Lung (tissue), 12 donors: ENCODE data around the gene MKLN1. TPM values are rescaled to one million over a fixed set of nuclear protein-coding genes. Genes with fewer than 3 reads are reported as not detected.

Source experiments
- ATAC-seq: fragments of 200-7000 bp; cut with Tn5 transposase; one replicate; pipeline ENCODE4 v1.9.1; 2020; ENCODE audit warnings: moderate number of reproducible peaks; ENCODE audit not compliant: insufficient read depth, low FRiP score
- DNase-seq, 3 donors: peaks; one replicate each; pipeline ENCODE4 v3.0.0-alpha.2; 2013 to 2017
- H3K27ac ChIP-seq, 2 donors: one replicate each; pipeline ENCODE4 v1.5.1; 2013; ENCODE audit warnings: mild to moderate bottlenecking in 2 of 2, moderate library complexity in 2 of 2, control low read depth in 1 of 2, inconsistent platforms in 1 of 2, low read depth in 1 of 2, low read length in 1 of 2
- H3K27me3 ChIP-seq, 3 donors: one replicate each; pipeline ENCODE4 v1.5.1; 2013; ENCODE audit warnings: low read length in 2 of 3; ENCODE audit not compliant: control insufficient read depth in 3 of 3, insufficient read depth in 3 of 3
- H3K36me3 ChIP-seq, 4 donors: one replicate each; pipeline ENCODE4 v1.5.1; 2013; ENCODE audit warnings: low read length in 4 of 4, mild to moderate bottlenecking in 1 of 4, moderate library complexity in 1 of 4; ENCODE audit not compliant: control insufficient read depth in 4 of 4, insufficient read depth in 4 of 4
- H3K4me1 ChIP-seq, 5 donors: one replicate each; pipeline ENCODE4 v1.5.1; 2013; ENCODE audit warnings: low read length in 5 of 5, mild to moderate bottlenecking in 2 of 5, moderate library complexity in 1 of 5; ENCODE audit not compliant: control insufficient read depth in 5 of 5, insufficient read depth in 5 of 5
- H3K4me3 ChIP-seq: one replicate; pipeline ENCODE4 v1.5.1; 2013; ENCODE audit warnings: mild to moderate bottlenecking, control low read depth, moderate library complexity
- H3K9ac ChIP-seq, 2 donors: one replicate each; pipeline ENCODE4 v1.5.1; 2013; ENCODE audit warnings: low read length in 2 of 2, control low read depth in 1 of 2; ENCODE audit not compliant: insufficient read depth in 1 of 2
- H3K9me3 ChIP-seq, 4 donors: one replicate each; pipeline ENCODE4 v1.5.1; 2013; ENCODE audit warnings: low read length in 3 of 4, mild to moderate bottlenecking in 1 of 4, moderate library complexity in 1 of 4; ENCODE audit not compliant: control insufficient read depth in 4 of 4, insufficient read depth in 3 of 4
- CTCF ChIP-seq: IDR thresholded peaks from 2 replicates; pipeline ENCODE4 v1.5.1; 2012; ENCODE audit warnings: mild to moderate bottlenecking; ENCODE audit errors: control extremely low read depth, extremely low read depth
- WGBS, 2 donors: extraction: QIAGEN DNeasy Blood & Tissue Kit; methylation state at CpG; one replicate each; pipeline ENCODE4 v1.1.7; 2013; 5-methylcytosine and 5-hydroxymethylcytosine counted together
- polyA plus RNA-seq, 2 donors: library from polyadenylated mRNA; stranded (reverse); fragments of 200-250 nt; gene quantifications; one replicate each; pipeline ENCODE4 v1.2.1, GENCODE V29; 2013
- total RNA-seq, 2 donors: library from RNA; depleted of rRNA in 1 of 2; stranded (reverse); fragments of >200 nt in 1 of 2; gene quantifications; one replicate each; pipeline ENCODE4 v1.2.1, GENCODE V29; 2014 to 2021
- donor health status: control.
- donor health status: control.
- donor health status: Bipolar disorder and iron deficiency.
- donor health status: healthy.
- donor health status: DM: yes; HTN: yes; CAD: no.

The MKLN1 gene
- total and polyA plus RNA-seq, 4 donors: 11.6 to 135 (median 27.4) TPM

GRCh38 chr7:131355917-131356777 is 28.5 kb downstream of the MKLN1 start:
- Histone ChIP-seq H3K27me3 (no peaks in the 10 kb centered on the region), H3K9me3 (no peaks in the 10 kb centered on the region), H3K36me3 (peaks cover 0 to 1% (median 0%) of the 10 kb centered on the region in 4 donors), H3K4me3 (no peak overlapping the region), H3K27ac (no peak overlapping the region), H3K9ac (no peak overlapping the region), H3K4me1 (peaks cover 0 to 20% (median 7%) of the 10 kb centered on the region in 5 donors)
- no peak for TF ChIP-seq CTCF
- DNase-seq (peak in 2 of 3 donors; percentile 42 to 65), ATAC-seq (no peak)
- WGBS, 2 donors: 68 to 69% methylated on average over 13 of the region's 13 CpGs

GRCh38 chr7:131357282-131357880 is 29.7 kb downstream of the MKLN1 start:
- DNase-seq: peak in 1 of 3 donors; percentile 14
- no peak for ATAC-seq
- Histone ChIP-seq H3K27me3 (no peaks in the 10 kb centered on the region), H3K27ac (no peak overlapping the region), H3K9ac (no peak overlapping the region), H3K4me1 (peaks cover 0 to 20% (median 7%) of the 10 kb centered on the region in 5 donors), H3K4me3 (no peak overlapping the region), H3K9me3 (no peaks in the 10 kb centered on the region), H3K36me3 (peaks cover 0 to 1% (median 0%) of the 10 kb centered on the region in 4 donors)
- no peak for TF ChIP-seq CTCF
- 76 to 88% methylated on average over 3 of the region's 3 CpGs for WGBS, 2 donors

- Histone ChIP-seq H3K4me1 (peaks cover 0 to 22% (median 7%) of the 10 kb centered on the region in 5 donors), H3K36me3 (peaks cover 0 to 1% (median 0%) of the 10 kb centered on the region in 4 donors), H3K4me3 (no peak overlapping the region), H3K27ac (no peak overlapping the region), H3K9me3 (no peaks in the 10 kb centered on the region), H3K9ac (no peak overlapping the region), H3K27me3 (no peaks in the 10 kb centered on the region)
- no peak for TF ChIP-seq CTCF
- ATAC-seq (no peak), DNase-seq (no peak)
- 96 to 97% methylated on average over 3 of the region's 3 CpGs for WGBS, 2 donors
Observed at GRCh38 chr7:131358636-131359035, 31.0 kb downstream of the MKLN1 start.
